ENCODE measurements around the gene AOPEP.

Gene AOPEP

GRCh38 chr9:95058795-95059386 is 332.4 kb downstream of the AOPEP start:
- Mint-ChIP-seq H3K27me3 (no peaks in the 10 kb centered on the region), H3K9me3 (no peaks in the 10 kb centered on the region), H3K27ac (ENCODE audit: low read depth) (no peak overlapping the region), H3K4me3 (no peak overlapping the region), H3K4me1 (no peaks in the 10 kb centered on the region), H3K36me3 (ENCODE audit: insufficient read depth) (no peaks in the 10 kb centered on the region)
- ATAC-seq (replicated peaks; ENCODE audit: extremely low read depth, poor library complexity, severe bottlenecking): no peak
- no peak for DNase-seq (ENCODE audit: low spot score in 2 of 2)

- Mint-ChIP-seq H3K4me1 (no peaks in the 10 kb centered on the region), H3K36me3 (ENCODE audit: insufficient read depth) (peaks cover 1% of the 10 kb centered on the region), H3K27me3 (no peaks in the 10 kb centered on the region), H3K27ac (ENCODE audit: low read depth) (no peak overlapping the region), H3K4me3 (no peak overlapping the region), H3K9me3 (no peaks in the 10 kb centered on the region)
- ATAC-seq (replicated peaks; ENCODE audit: extremely low read depth, poor library complexity, severe bottlenecking): no peak
- DNase-seq (ENCODE audit: low spot score in 2 of 2): no peak
Measured at GRCh38 chr9:95060234-95060633, 333.7 kb downstream of the AOPEP start.

DNA sequence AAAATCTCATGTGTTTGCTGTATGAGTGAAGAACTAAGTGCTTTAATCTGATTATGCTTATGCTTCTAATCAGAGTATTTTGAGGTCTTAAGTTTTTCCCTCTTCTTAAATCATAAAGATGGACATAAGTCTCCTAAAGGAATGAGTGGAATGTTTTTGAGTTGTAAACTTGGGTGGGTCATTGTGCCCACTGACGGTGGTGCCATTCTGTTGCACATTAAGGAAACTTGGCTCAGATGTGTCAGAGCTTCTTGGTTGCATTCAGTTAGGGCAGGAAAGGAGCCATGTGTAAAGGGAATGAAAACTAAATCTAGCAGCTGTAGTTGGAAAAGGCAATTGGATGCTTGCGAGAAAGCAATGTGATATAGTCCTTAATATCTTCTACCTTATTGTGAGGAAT is 334.4 kb downstream of the AOPEP start:
- Mint-ChIP-seq H3K4me1 (no peaks in the 10 kb centered on the region), H3K27me3 (no peaks in the 10 kb centered on the region), H3K4me3 (no peak overlapping the region), H3K36me3 (ENCODE audit: insufficient read depth) (peaks cover 1% of the 10 kb centered on the region), H3K9me3 (no peaks in the 10 kb centered on the region), H3K27ac (ENCODE audit: low read depth) (no peak overlapping the region)
- ATAC-seq (replicated peaks; ENCODE audit: extremely low read depth, poor library complexity, severe bottlenecking): no peak
- DNase-seq (ENCODE audit: low spot score in 2 of 2): no peak

GRCh38 chr9:95061916-95062595 is 335.6 kb downstream of the AOPEP start:
- no peaks in the 10 kb centered on the region for H3K4me1 Mint-ChIP-seq
- no peaks in the 10 kb centered on the region for H3K9me3 Mint-ChIP-seq
- H3K27ac Mint-ChIP-seq (ENCODE audit: low read depth): no peak overlapping the region
- ATAC-seq (replicated peaks; ENCODE audit: extremely low read depth, poor library complexity, severe bottlenecking): no peak
- H3K4me3 Mint-ChIP-seq: no peak overlapping the region
- H3K36me3 Mint-ChIP-seq (ENCODE audit: insufficient read depth): peaks cover 1% of the 10 kb centered on the region
- DNase-seq (ENCODE audit: low spot score in 2 of 2): no peak
- H3K27me3 Mint-ChIP-seq: no peaks in the 10 kb centered on the region

DNA sequence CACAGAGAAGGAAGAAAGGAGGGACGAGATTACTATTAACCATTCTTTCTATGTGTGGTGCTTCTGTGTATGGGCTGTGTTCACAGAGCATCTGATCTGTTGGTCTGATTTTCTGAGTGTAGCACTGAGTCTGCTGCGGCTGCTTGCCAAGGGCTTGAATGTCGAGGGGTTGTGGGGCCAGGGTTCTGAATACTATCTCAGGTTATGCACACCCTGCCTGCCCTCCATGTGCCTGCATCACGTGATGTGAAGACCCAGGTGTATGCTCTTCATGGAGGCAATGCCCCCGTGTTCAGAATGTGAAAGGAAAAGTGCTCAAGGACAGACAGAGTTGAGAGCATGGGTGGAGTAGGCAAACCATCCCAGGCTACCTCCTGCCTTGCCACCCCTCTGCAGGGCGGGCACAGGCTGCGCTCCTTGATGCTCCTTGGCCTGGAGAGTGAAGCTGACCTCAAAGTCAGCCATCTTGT is 336.1 kb downstream of the AOPEP start:
- DNase-seq (ENCODE audit: low spot score in 2 of 2): no peak
- H3K9me3 Mint-ChIP-seq: no peaks in the 10 kb centered on the region
- no peak overlapping the region for H3K4me3 Mint-ChIP-seq
- no peaks in the 10 kb centered on the region for H3K27me3 Mint-ChIP-seq
- H3K4me1 Mint-ChIP-seq: no peaks in the 10 kb centered on the region
- peaks cover 1% of the 10 kb centered on the region for H3K36me3 Mint-ChIP-seq (ENCODE audit: insufficient read depth)
- no peak overlapping the region for H3K27ac Mint-ChIP-seq (ENCODE audit: low read depth)
- ATAC-seq (replicated peaks; ENCODE audit: extremely low read depth, poor library complexity, severe bottlenecking): no peak

GRCh38 chr9:95063300-95063699 is 336.8 kb downstream of the AOPEP start:
- Mint-ChIP-seq H3K27me3 (no peaks in the 10 kb centered on the region), H3K4me3 (no peak overlapping the region), H3K27ac (ENCODE audit: low read depth) (no peak overlapping the region), H3K9me3 (no peaks in the 10 kb centered on the region), H3K36me3 (ENCODE audit: insufficient read depth) (peaks cover 1% of the 10 kb centered on the region), H3K4me1 (no peaks in the 10 kb centered on the region)
- no peak for DNase-seq (ENCODE audit: low spot score in 2 of 2)
- ATAC-seq (replicated peaks; ENCODE audit: extremely low read depth, poor library complexity, severe bottlenecking): no peak

GRCh38 chr9:95065224-95065623 is 338.7 kb downstream of the AOPEP start:
- H3K9me3 Mint-ChIP-seq: no peaks in the 10 kb centered on the region
- no peak overlapping the region for H3K27ac Mint-ChIP-seq (ENCODE audit: low read depth)
- no peaks in the 10 kb centered on the region for H3K27me3 Mint-ChIP-seq
- no peak overlapping the region for H3K4me3 Mint-ChIP-seq
- peaks cover 1% of the 10 kb centered on the region for H3K36me3 Mint-ChIP-seq (ENCODE audit: insufficient read depth)
- H3K4me1 Mint-ChIP-seq: no peaks in the 10 kb centered on the region
- DNase-seq (ENCODE audit: low spot score in 2 of 2) (no peak), ATAC-seq (replicated peaks; ENCODE audit: extremely low read depth, poor library complexity, severe bottlenecking) (no peak)

- no peak overlapping the region for H3K27ac Mint-ChIP-seq (ENCODE audit: low read depth)
- no peaks in the 10 kb centered on the region for H3K4me1 Mint-ChIP-seq
- DNase-seq (ENCODE audit: low spot score in 2 of 2) (no peak), ATAC-seq (replicated peaks; ENCODE audit: extremely low read depth, poor library complexity, severe bottlenecking) (no peak)
- H3K36me3 Mint-ChIP-seq (ENCODE audit: insufficient read depth): peaks cover 1% of the 10 kb centered on the region
- H3K4me3 Mint-ChIP-seq: no peak overlapping the region
- H3K9me3 Mint-ChIP-seq: no peaks in the 10 kb centered on the region
- H3K27me3 Mint-ChIP-seq: no peaks in the 10 kb centered on the region
Measured at GRCh38 chr9:95067057-95067456, 340.6 kb downstream of the AOPEP start.

DNA sequence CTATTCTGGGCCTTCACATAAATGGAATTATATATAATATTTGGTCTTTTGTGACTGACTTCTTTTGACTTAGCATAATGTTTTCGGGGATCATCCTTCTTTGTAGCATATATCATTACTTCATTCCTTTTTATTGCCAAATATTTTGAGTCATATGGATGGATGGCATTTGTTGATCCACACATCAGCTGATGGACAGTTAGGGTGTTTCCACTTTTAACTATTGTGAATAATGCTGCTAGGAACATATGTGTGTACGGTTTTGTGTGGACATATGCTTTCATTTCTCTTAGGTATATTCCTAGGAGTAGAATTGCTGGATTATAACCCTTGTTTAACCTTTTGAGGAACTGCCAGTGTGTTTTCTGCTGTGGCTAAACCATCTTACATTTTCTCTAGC is 341.4 kb downstream of the AOPEP start:
- ATAC-seq (replicated peaks; ENCODE audit: extremely low read depth, poor library complexity, severe bottlenecking) (no peak), DNase-seq (ENCODE audit: low spot score in 2 of 2) (no peak)
- Mint-ChIP-seq H3K27ac (ENCODE audit: low read depth) (no peak overlapping the region), H3K36me3 (ENCODE audit: insufficient read depth) (peaks cover 1% of the 10 kb centered on the region), H3K27me3 (no peaks in the 10 kb centered on the region), H3K4me1 (no peaks in the 10 kb centered on the region), H3K4me3 (no peak overlapping the region), H3K9me3 (no peaks in the 10 kb centered on the region)

GRCh38 chr9:95070549-95071021 is 344.1 kb downstream of the AOPEP start:
- no peak overlapping the region for H3K4me3 Mint-ChIP-seq
- H3K27ac Mint-ChIP-seq (ENCODE audit: low read depth): peak overlapping the region; percentile 44
- no peak for ATAC-seq (replicated peaks; ENCODE audit: extremely low read depth, poor library complexity, severe bottlenecking)
- H3K9me3 Mint-ChIP-seq: no peaks in the 10 kb centered on the region
- H3K4me1 Mint-ChIP-seq: no peaks in the 10 kb centered on the region
- no peaks in the 10 kb centered on the region for H3K36me3 Mint-ChIP-seq (ENCODE audit: insufficient read depth)
- H3K27me3 Mint-ChIP-seq: no peaks in the 10 kb centered on the region
- DNase-seq (ENCODE audit: low spot score in 2 of 2): no peak

DNA sequence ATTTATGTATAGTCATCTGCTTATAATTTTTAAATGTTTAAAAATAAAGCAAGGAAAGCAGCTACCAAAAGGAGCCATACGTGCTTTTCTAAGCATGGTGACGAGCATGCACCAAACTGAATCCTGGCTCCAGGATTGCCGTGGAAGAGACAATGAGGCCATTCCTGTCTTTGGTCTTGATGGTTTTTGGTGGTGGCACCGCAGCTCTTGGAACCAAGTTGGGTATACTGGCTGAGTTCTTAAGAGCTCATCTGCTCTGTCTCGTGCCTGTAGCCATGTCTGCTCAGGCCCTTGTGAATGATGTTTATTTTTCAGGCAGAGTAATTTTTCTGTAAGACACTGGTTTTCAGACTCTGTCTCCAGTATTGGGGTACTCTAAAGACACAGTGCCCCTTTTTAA is 345.0 kb downstream of the AOPEP start:
- no peak overlapping the region for H3K4me3 Mint-ChIP-seq
- ATAC-seq (replicated peaks; ENCODE audit: extremely low read depth, poor library complexity, severe bottlenecking) (no peak), DNase-seq (ENCODE audit: low spot score in 2 of 2) (no peak)
- H3K4me1 Mint-ChIP-seq: no peaks in the 10 kb centered on the region
- H3K9me3 Mint-ChIP-seq: no peaks in the 10 kb centered on the region
- no peaks in the 10 kb centered on the region for H3K36me3 Mint-ChIP-seq (ENCODE audit: insufficient read depth)
- no peak overlapping the region for H3K27ac Mint-ChIP-seq (ENCODE audit: low read depth)
- H3K27me3 Mint-ChIP-seq: no peaks in the 10 kb centered on the region

- Mint-ChIP-seq H3K9me3 (no peaks in the 10 kb centered on the region), H3K4me1 (no peaks in the 10 kb centered on the region), H3K27me3 (no peaks in the 10 kb centered on the region), H3K4me3 (no peak overlapping the region), H3K27ac (ENCODE audit: low read depth) (no peak overlapping the region), H3K36me3 (ENCODE audit: insufficient read depth) (no peaks in the 10 kb centered on the region)
- DNase-seq (ENCODE audit: low spot score in 2 of 2) (no peak), ATAC-seq (replicated peaks; ENCODE audit: extremely low read depth, poor library complexity, severe bottlenecking) (no peak)
Measured at GRCh38 chr9:95071925-95072324, 345.4 kb downstream of the AOPEP start.

DNA sequence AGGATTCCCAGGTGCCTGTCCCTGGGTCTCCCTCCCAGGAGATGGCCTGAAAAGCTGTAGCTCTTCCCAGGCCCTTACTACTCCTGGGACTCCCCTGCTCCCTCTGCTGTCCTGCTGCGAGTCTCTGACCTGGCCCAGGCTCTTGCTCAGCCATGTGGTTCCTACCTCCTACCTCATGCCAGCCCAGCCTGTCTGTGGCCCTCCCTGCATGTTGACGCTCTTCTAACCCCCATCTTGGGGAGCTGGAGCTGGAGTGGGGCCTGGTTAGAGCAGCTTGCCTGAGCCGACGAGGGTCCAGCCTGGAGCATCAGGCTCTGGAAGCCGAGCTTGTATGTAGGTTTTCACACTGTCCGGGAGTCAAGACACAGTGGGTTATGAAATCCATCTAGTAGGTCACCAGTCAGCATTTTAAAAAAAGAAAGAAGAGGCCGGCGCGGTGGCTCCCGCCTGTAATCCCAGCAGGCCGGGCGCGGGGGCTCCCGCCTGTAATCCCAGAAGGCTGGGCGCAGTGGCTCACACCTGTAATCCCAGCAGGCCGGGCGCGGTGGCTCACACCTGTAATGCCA is 346.6 kb downstream of the AOPEP start:
- no peak overlapping the region for H3K4me3 Mint-ChIP-seq
- H3K4me1 Mint-ChIP-seq: no peaks in the 10 kb centered on the region
- ATAC-seq (replicated peaks; ENCODE audit: extremely low read depth, poor library complexity, severe bottlenecking) (no peak), DNase-seq (ENCODE audit: low spot score in 2 of 2) (no peak)
- H3K27ac Mint-ChIP-seq (ENCODE audit: low read depth): no peak overlapping the region
- no peaks in the 10 kb centered on the region for H3K27me3 Mint-ChIP-seq
- H3K36me3 Mint-ChIP-seq (ENCODE audit: insufficient read depth): no peaks in the 10 kb centered on the region
- H3K9me3 Mint-ChIP-seq: no peaks in the 10 kb centered on the region

All from central memory CD8-positive, alpha-beta T cell (primary cell).